CD4-positive, alpha-beta T cell treated with Interferon gamma for 1 hour (primary cell): Measurements from ENCODE around the gene TFEB.

Source experiments
- DNase-seq: peaks from one replicate; pipeline ENCODE4 v3.0.0-alpha.2; 2020

Gene TFEB

GRCh38 chr6:41671376-41671775 lies 64.0 kb downstream of the TFEB start:
- no peak for DNase-seq

- no peak for DNase-seq
These were observed 64.6 kb downstream of the TFEB start for GRCh38 chr6:41670703-41671360.

- DNase-seq = no peak
These were observed 66.4 kb downstream of the TFEB start for GRCh38 chr6:41668968-41669367.

GRCh38 chr6:41667195-41667594 lies 68.2 kb downstream of the TFEB start:
- DNase-seq = no peak

- DNase-seq = no peak
These were observed 71.1 kb downstream of the TFEB start for GRCh38 chr6:41664271-41664670.

GRCh38 chr6:41663568-41663967 lies 71.8 kb downstream of the TFEB start:
- no peak for DNase-seq

- DNase-seq = no peak
These were observed 75.5 kb downstream of the TFEB start for GRCh38 chr6:41659935-41660334.

GRCh38 chr6:41658636-41659035 lies 76.8 kb downstream of the TFEB start:
- DNase-seq = no peak

- DNase-seq = no peak
These were observed 78.0 kb downstream of the TFEB start for GRCh38 chr6:41657131-41658094.

- DNase-seq = no peak
These were observed 79.3 kb downstream of the TFEB start for GRCh38 chr6:41656002-41656691.

GRCh38 chr6:41655646-41656001 lies 79.8 kb downstream of the TFEB start:
- DNase-seq = no peak

GRCh38 chr6:41655176-41655575 lies 80.2 kb downstream of the TFEB start:
- no peak for DNase-seq

GRCh38 chr6:41654698-41655151 lies 80.7 kb downstream of the TFEB start:
- DNase-seq = no peak

GRCh38 chr6:41654151-41654697 lies 81.2 kb downstream of the TFEB start:
- DNase-seq = no peak

- DNase-seq = no peak
These were observed 81.7 kb downstream of the TFEB start for GRCh38 chr6:41653691-41654090.

GRCh38 chr6:41652866-41653652 lies 82.3 kb downstream of the TFEB start:
- DNase-seq = no peak

GRCh38 chr6:41651962-41652657 lies 83.3 kb downstream of the TFEB start:
- DNase-seq = no peak

- DNase-seq = no peak
These were observed 84.0 kb downstream of the TFEB start for GRCh38 chr6:41651246-41651961.

GRCh38 chr6:41650120-41650519 lies 85.3 kb downstream of the TFEB start:
- no peak for DNase-seq

GRCh38 chr6:41649596-41649995 lies 85.8 kb downstream of the TFEB start:
- no peak for DNase-seq

- DNase-seq = no peak
These were observed 86.5 kb downstream of the TFEB start for GRCh38 chr6:41648921-41649320.
